Lower lobe of right lung (tissue), 2 donors: ENCODE results near the gene IFT172. TPM values are rescaled to one million over a fixed set of nuclear protein-coding genes. Genes with fewer than 3 reads are reported as not detected.
"Not testable (repeated sequence)": the region's sequence is repeated elsewhere in the genome, so short reads cannot be mapped to it uniquely, and the experiment has no call there.

Experiments
- ATAC-seq, 2 donors: fragments of 200-7000 bp; cut with Tn5 transposase; one replicate each; pipeline ENCODE4 v1.9.1; 2020 to 2022; ENCODE audit warnings: mild to moderate bottlenecking in 2 of 2, moderate library complexity in 2 of 2
- DNase-seq: peaks from one replicate; pipeline ENCODE4 v3.0.0-alpha.2; 2020
- H3K27ac ChIP-seq: fragments of 200-600 bp; one replicate; pipeline ENCODE4 v1.8.0; 2022
- H3K27me3 ChIP-seq: fragments of 200-600 bp; one replicate; pipeline ENCODE4 v1.8.0; 2022; ENCODE audit warnings: low read depth
- H3K36me3 ChIP-seq: fragments of 200-600 bp; one replicate; pipeline ENCODE4 v1.8.0; 2022; ENCODE audit warnings: mild to moderate bottlenecking
- H3K4me1 ChIP-seq: fragments of 200-600 bp; one replicate; pipeline ENCODE4 v1.8.0; 2022
- H3K4me3 ChIP-seq: fragments of 200-600 bp; one replicate; pipeline ENCODE4 v1.8.0; 2022; ENCODE audit warnings: mild to moderate bottlenecking
- H3K9me3 ChIP-seq: fragments of 200-600 bp; one replicate; pipeline ENCODE4 v1.8.0; 2022
- CTCF ChIP-seq: fragments of 200-600 bp; IDR thresholded peaks from one replicate; pipeline ENCODE4 v1.8.0; 2022; ENCODE audit warnings: antibody characterized with exemption, mild to moderate bottlenecking
- intact Hi-C: fragments of 100-400 bp; cut with DNase I; formaldehyde crosslinking; loops from one replicate; pipeline ENCODE4 v1.11.0; 2022
- total RNA-seq: library from RNA; stranded (reverse); fragmentation: NEBNext Ultra II Directional; extraction: Animal tissue kit (Norgen Biotek cat#: 25700); gene quantifications from one replicate; pipeline ENCODE4 v1.2.1, GENCODE V29; 2021
- donor health status: DM: no; HTN: yes; CAD: no; lungs with severe emphysema.

IFT172 gene
- total RNA-seq, 1 donor from 2014 or later = 38.1 TPM

DNA sequence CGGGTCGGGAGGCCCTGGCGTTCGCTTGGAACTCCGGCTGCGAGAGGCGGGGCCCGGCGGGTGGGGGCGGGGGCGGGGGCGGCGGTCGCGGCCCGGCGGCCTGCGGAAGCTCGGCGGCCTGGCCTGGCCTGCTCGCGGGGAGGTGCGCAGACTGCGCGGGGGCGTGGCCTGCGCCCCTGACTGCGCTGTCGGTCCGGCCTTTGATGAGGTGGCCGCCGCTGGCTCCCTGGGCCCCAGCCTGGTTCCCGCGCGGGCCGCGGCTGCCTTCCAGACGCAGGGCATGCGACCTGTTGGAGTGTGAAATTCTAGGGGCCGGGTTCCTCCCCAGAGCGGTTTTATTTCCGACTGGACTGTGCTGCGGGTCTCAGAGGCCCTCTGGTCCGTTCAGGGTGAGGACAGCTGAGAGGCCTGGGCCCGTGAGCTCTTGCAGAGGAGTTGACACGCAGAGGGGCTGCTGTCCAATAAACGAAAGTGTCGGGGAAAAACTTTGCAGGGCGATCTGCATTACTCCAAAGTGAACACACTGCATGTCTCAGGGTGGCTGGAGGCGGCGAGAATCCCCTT lies 60.5 kb downstream of the IFT172 start:
- peak overlapping the region; percentile 99 for H3K27ac ChIP-seq
- no peaks in the 10 kb centered on the region for H3K9me3 ChIP-seq
- ATAC-seq = peak; percentile 95 to 96
- no peaks in the 10 kb centered on the region for H3K27me3 ChIP-seq
- intact Hi-C loops = no loop called here
- peak overlapping the region; percentile 98 for H3K4me3 ChIP-seq
- peak; percentile 92 for DNase-seq
- TF ChIP-seq CTCF = no peak
- peaks cover 42% of the 10 kb centered on the region for H3K4me1 ChIP-seq
- peaks cover 11% of the 10 kb centered on the region for H3K36me3 ChIP-seq

GRCh38 chr2:27428213-27428977 lies 61.1 kb downstream of the IFT172 start, which contains the start of gene NRBP1:
NRBP1 (plus strand) TSS chr2:27428631; CDS start chr2:27433274, 4,643 bp downstream.
- ATAC-seq = peak; percentile 98

GRCh38 chr2:27427863-27428212 lies 61.7 kb downstream of the IFT172 start:
- no peak for DNase-seq
- H3K36me3 ChIP-seq = no peaks in the 10 kb centered on the region
- H3K4me1 ChIP-seq = peaks cover 36% of the 10 kb centered on the region
- TF ChIP-seq CTCF = no peak
- H3K27ac ChIP-seq = peak overlapping the region; percentile 99
- no peaks in the 10 kb centered on the region for H3K27me3 ChIP-seq
- H3K4me3 ChIP-seq = peak overlapping the region; percentile 98
- no peak for ATAC-seq
- intact Hi-C loops = no loop called here
- no peaks in the 10 kb centered on the region for H3K9me3 ChIP-seq

More at GRCh38 chr2:27428213-27428977, 61.1 kb downstream of the IFT172 start, which contains the start of gene NRBP1:
- Histone ChIP-seq H3K9me3 (no peaks in the 10 kb centered on the region), H3K4me1 (peaks cover 42% of the 10 kb centered on the region), H3K27me3 (no peaks in the 10 kb centered on the region), H3K4me3 (peak within 1 kb of the TSS; percentile 98), H3K36me3 (peaks cover 4% of the 10 kb centered on the region), H3K27ac (peak within 1 kb of the TSS; percentile 99)
- TF ChIP-seq CTCF = no peak
- peak; percentile 95 for DNase-seq
- intact Hi-C loops = no loop called here

- H3K36me3 ChIP-seq, H3K27ac ChIP-seq, intact Hi-C loops, ATAC-seq, H3K4me3 ChIP-seq, DNase-seq, H3K4me1 ChIP-seq, H3K9me3 ChIP-seq, H3K27me3 ChIP-seq: not testable (repeated sequence)
Measured at GRCh38 chr2:27425039-27425438, 64.5 kb downstream of the IFT172 start.

- Histone ChIP-seq H3K27ac (no peak overlapping the region), H3K27me3 (no peaks in the 10 kb centered on the region), H3K9me3 (no peaks in the 10 kb centered on the region), H3K4me3 (no peak overlapping the region), H3K4me1 (no peaks in the 10 kb centered on the region), H3K36me3 (no peaks in the 10 kb centered on the region)
- no peak for DNase-seq
- no peak for TF ChIP-seq CTCF
- ATAC-seq = no peak
- intact Hi-C loops = no loop called here
Measured at GRCh38 chr2:27422958-27423357, 66.6 kb downstream of the IFT172 start.

DNA sequence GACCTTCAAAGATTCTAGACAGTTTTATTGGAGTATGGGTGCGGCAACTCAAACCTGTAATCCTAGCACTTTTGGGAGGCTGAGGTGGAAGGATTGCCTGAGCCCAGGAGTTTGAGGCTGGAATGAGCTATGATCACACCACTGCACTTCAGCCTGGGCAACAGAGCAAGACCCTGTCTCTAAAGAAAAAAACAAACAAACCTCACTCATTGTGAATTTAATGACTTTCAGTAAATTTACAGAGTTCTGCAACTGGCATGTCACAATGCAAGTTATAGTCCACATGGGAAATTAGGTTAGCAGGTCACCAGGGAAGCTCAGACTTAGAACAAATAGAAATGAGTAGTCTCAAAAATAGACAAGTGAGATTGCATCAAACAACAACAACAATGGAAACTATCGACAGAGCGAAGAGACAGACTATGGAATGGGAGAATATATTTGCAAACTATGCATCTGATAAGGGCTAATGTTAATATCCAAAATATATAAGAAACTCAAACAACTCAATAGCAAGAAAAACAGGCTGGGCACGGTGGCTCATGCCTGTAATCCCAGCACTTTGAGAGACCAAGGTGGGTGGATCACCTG lies 67.8 kb downstream of the IFT172 start:
- H3K4me1 ChIP-seq = no peaks in the 10 kb centered on the region
- no peak overlapping the region for H3K27ac ChIP-seq
- H3K36me3 ChIP-seq = no peaks in the 10 kb centered on the region
- H3K9me3 ChIP-seq = no peaks in the 10 kb centered on the region
- no peak for DNase-seq
- intact Hi-C loops = no loop called here
- H3K27me3 ChIP-seq = no peaks in the 10 kb centered on the region
- no peak for ATAC-seq
- no peak overlapping the region for H3K4me3 ChIP-seq
- TF ChIP-seq CTCF = no peak
